Measurements from ENCODE around the gene RBM6.

RBM6 gene

DNA sequence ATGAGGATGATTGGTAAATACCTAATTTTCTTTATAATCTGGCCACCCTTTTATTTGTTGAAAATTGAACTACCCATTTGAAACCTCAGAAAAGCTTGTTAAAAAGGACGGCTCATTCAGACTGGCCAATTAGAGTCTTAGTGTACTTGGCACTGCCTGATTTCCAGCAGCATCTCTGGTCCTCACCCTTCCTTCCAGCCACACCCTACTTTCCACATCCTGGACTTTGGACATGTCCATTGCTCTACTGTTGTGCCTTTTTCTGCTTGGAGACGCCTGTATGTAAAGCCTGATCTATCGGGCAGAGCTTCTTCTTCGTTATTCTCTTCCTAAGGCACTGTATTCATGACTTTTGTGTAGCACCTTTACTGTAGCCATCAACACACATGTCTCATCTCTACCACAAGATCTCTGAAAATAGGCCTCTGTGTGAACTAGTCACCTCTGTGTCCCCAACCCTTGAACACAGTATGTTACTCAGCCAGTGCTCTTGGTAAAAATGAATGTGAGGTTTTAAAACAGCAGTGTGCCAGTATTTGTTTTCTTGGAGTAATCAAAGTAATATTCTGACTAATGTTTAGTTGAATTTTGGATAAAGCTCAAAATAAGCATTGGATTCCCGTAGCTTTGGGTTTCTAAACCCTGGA lies 155.5 kb downstream of the RBM6 start:
- H3K79me2 ChIP-seq = peaks cover 45% of the 10 kb centered on the region
- H3K4me1 ChIP-seq = peaks cover 8% of the 10 kb centered on the region
- H3K27ac ChIP-seq = no peak overlapping the region
- no peak overlapping the region for H3K4me3 ChIP-seq (ENCODE audit: low read depth, low read length)
- no peaks in the 10 kb centered on the region for H3K36me3 ChIP-seq (ENCODE audit: control insufficient read depth, insufficient read depth, low read length)
- TF ChIP-seq, protein P1, sequence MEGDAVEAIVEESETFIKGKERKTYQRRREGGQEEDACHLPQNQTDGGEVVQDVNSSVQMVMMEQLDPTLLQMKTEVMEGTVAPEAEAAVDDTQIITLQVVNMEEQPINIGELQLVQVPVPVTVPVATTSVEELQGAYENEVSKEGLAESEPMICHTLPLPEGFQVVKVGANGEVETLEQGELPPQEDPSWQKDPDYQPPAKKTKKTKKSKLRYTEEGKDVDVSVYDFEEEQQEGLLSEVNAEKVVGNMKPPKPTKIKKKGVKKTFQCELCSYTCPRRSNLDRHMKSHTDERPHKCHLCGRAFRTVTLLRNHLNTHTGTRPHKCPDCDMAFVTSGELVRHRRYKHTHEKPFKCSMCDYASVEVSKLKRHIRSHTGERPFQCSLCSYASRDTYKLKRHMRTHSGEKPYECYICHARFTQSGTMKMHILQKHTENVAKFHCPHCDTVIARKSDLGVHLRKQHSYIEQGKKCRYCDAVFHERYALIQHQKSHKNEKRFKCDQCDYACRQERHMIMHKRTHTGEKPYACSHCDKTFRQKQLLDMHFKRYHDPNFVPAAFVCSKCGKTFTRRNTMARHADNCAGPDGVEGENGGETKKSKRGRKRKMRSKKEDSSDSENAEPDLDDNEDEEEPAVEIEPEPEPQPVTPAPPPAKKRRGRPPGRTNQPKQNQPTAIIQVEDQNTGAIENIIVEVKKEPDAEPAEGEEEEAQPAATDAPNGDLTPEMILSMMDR (IDR thresholded peaks at IDR 0.05) = no peak
- no peak overlapping the region for H2AFZ ChIP-seq
- no peaks in the 10 kb centered on the region for H3K9me3 ChIP-seq (ENCODE audit: control insufficient read depth, low read length)
- no peak overlapping the region for H3K4me2 ChIP-seq (ENCODE audit: low read length)
- no peaks in the 10 kb centered on the region for H3K27me3 ChIP-seq (ENCODE audit: control insufficient read depth, insufficient read depth, low read length)
- no peak overlapping the region for H3K9ac ChIP-seq

DNA sequence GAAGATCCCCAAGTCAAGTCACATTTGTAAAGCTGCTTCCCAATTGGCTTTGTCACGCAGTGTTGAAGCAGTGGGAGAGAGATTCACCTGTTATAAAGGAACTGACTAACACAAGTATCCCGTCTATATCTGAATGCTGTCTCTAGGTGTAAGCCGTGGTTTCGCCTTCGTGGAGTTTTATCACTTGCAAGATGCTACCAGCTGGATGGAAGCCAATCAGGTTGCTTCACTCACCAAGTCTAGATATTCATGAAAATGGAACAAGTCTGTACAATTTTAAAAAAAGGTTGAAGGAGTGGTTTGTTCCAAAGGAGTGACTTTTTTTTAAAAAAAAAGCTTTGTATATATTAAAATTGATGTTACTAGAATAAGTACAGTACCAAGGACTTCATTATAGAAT lies 160.4 kb downstream of the RBM6 start:
- H2AFZ ChIP-seq = no peak overlapping the region
- no peak overlapping the region for H3K27ac ChIP-seq
- no peak overlapping the region for H3K4me3 ChIP-seq (ENCODE audit: low read depth, low read length)
- H3K9ac ChIP-seq = no peak overlapping the region
- no peaks in the 10 kb centered on the region for H3K27me3 ChIP-seq (ENCODE audit: control insufficient read depth, insufficient read depth, low read length)
- peaks cover 14% of the 10 kb centered on the region for H3K79me2 ChIP-seq
- H3K4me2 ChIP-seq (ENCODE audit: low read length) = no peak overlapping the region
- TF ChIP-seq, protein P1 (IDR thresholded peaks at IDR 0.05) = no peak
- no peaks in the 10 kb centered on the region for H3K9me3 ChIP-seq (ENCODE audit: control insufficient read depth, low read length)
- no peaks in the 10 kb centered on the region for H3K36me3 ChIP-seq (ENCODE audit: control insufficient read depth, insufficient read depth, low read length)
- H3K4me1 ChIP-seq = no peaks in the 10 kb centered on the region

DNA sequence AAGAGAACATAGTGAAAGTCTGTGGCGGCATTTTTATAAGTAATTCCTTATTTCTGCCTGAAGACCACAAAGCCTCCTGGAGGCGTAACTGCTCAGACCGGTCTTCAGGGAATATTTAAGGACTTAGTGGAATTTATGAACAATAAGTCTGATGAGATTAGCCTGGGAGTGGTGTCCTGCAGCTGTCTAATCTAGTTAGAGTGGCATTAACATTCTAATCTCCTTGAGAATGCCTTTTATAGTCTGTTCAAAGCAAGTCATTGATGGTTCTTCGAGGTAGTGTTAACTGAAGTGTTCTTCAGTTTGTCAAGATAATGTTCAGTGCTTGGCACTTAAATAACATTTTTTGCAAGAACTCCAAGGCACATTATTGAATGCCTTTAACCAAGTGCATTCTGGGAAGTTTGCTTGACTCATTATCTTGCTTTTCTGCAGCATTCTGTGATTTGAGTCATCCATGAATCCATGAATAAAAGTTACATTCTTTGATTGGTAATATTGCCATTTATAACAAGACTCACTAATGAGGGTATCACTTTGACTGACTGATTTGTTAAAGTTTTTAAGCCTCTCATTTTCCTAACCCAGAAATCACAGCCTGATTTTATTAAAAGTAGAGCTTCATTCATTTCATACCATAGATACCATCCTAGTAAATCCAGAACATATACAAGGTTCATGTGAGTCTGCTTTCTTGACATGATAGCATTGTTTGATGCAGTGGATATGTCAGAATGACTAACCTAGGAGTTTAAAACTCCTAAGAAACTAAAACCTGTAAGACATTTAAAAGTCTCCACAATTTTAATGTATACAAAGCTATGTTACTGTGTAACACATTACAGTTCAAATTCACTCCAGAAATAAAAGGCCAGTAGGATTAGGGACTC lies 161.3 kb downstream of the RBM6 start:
- Histone ChIP-seq H3K27me3 (ENCODE audit: control insufficient read depth, insufficient read depth, low read length) (no peaks in the 10 kb centered on the region), H3K79me2 (peaks cover 6% of the 10 kb centered on the region), H3K9ac (no peak overlapping the region), H3K4me1 (no peaks in the 10 kb centered on the region), H3K9me3 (ENCODE audit: control insufficient read depth, low read length) (no peaks in the 10 kb centered on the region), H3K36me3 (ENCODE audit: control insufficient read depth, insufficient read depth, low read length) (no peaks in the 10 kb centered on the region), H3K4me3 (ENCODE audit: low read depth, low read length) (no peak overlapping the region), H3K27ac (no peak overlapping the region), H3K4me2 (ENCODE audit: low read length) (no peak overlapping the region), H2AFZ (no peak overlapping the region)
- TF ChIP-seq, protein P1 (IDR thresholded peaks at IDR 0.05) = no peak

DNA sequence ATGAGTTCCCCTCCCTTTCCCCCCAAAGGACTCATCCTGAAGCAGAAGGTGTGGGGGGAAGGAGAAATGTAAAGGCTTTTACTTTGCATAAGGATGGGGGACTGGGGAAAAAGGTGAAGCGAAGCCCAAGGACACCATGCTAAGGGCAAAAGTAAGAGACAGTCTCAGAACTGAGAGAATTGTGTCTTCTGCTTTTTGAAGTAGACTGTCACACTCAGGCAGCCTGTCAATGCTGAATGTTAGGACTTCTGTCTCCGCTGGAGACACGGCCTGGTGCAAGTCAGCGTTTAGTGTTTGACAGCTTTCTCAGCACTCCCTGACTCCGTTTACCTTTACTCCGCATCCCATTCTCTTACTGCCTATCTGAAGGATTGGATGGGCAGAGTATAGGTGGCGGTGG lies 162.6 kb downstream of the RBM6 start:
- H3K9me3 ChIP-seq (ENCODE audit: control insufficient read depth, low read length) = no peaks in the 10 kb centered on the region
- no peaks in the 10 kb centered on the region for H3K36me3 ChIP-seq (ENCODE audit: control insufficient read depth, insufficient read depth, low read length)
- H3K27ac ChIP-seq = no peak overlapping the region
- TF ChIP-seq, protein P1 (IDR thresholded peaks at IDR 0.05) = no peak
- no peak overlapping the region for H3K4me2 ChIP-seq (ENCODE audit: low read length)
- H3K27me3 ChIP-seq (ENCODE audit: control insufficient read depth, insufficient read depth, low read length) = no peaks in the 10 kb centered on the region
- H3K9ac ChIP-seq = no peak overlapping the region
- H3K4me3 ChIP-seq (ENCODE audit: low read depth, low read length) = no peak overlapping the region
- peaks cover 2% of the 10 kb centered on the region for H3K79me2 ChIP-seq
- H2AFZ ChIP-seq = no peak overlapping the region
- no peaks in the 10 kb centered on the region for H3K4me1 ChIP-seq
